IPS-18a (cell line): ENCODE results near the gene EMD.

Source experiments
- H3K27ac ChIP-seq: one replicate; pipeline ENCODE4 v1.5.1; 2013; ENCODE audit warnings: low read length
- H3K27me3 ChIP-seq: one replicate; pipeline ENCODE4 v1.6.1; 2013; ENCODE audit warnings: mild to moderate bottlenecking, low read length; ENCODE audit not compliant: control insufficient read depth, insufficient read depth
- H3K36me3 ChIP-seq: one replicate; pipeline ENCODE4 v1.6.1; 2013; ENCODE audit warnings: low read depth, low read length; ENCODE audit not compliant: control insufficient read depth
- H3K4me1 ChIP-seq: one replicate; pipeline ENCODE4 v1.6.1; 2013; ENCODE audit warnings: low read depth, low read length; ENCODE audit not compliant: control insufficient read depth
- H3K4me3 ChIP-seq: one replicate; pipeline ENCODE4 v1.5.1; 2013; ENCODE audit warnings: low read length
- H3K9ac ChIP-seq: one replicate; pipeline ENCODE4 v1.6.1; 2013; ENCODE audit warnings: mild to moderate bottlenecking, low read length, moderate library complexity
- H3K9me3 ChIP-seq: one replicate; pipeline ENCODE4 v1.6.1; 2013; ENCODE audit warnings: low read depth, low read length; ENCODE audit not compliant: control insufficient read depth

EMD gene

GRCh38 chrX:154401918-154402621 is 23.0 kb downstream of the EMD start:
- Histone ChIP-seq H3K9ac (no peak overlapping the region), H3K36me3 (peaks cover 22% of the 10 kb centered on the region), H3K27ac (no peak overlapping the region), H3K27me3 (no peaks in the 10 kb centered on the region), H3K9me3 (peaks cover 4% of the 10 kb centered on the region), H3K4me1 (no peaks in the 10 kb centered on the region), H3K4me3 (no peak overlapping the region)

GRCh38 chrX:154402622-154403127 is 23.6 kb downstream of the EMD start:
- Histone ChIP-seq H3K4me1 (no peaks in the 10 kb centered on the region), H3K9ac (no peak overlapping the region), H3K27me3 (no peaks in the 10 kb centered on the region), H3K27ac (no peak overlapping the region), H3K36me3 (peaks cover 22% of the 10 kb centered on the region), H3K4me3 (no peak overlapping the region), H3K9me3 (peaks cover 4% of the 10 kb centered on the region)

GRCh38 chrX:154403192-154403591 is 24.1 kb downstream of the EMD start:
- Histone ChIP-seq H3K4me1 (no peaks in the 10 kb centered on the region), H3K36me3 (peaks cover 22% of the 10 kb centered on the region), H3K9me3 (peaks cover 4% of the 10 kb centered on the region), H3K27me3 (no peaks in the 10 kb centered on the region), H3K4me3 (no peak overlapping the region), H3K9ac (no peak overlapping the region), H3K27ac (no peak overlapping the region)

- Histone ChIP-seq H3K9me3 (peaks cover 4% of the 10 kb centered on the region), H3K4me3 (no peak overlapping the region), H3K27ac (no peak overlapping the region), H3K36me3 (peaks cover 22% of the 10 kb centered on the region), H3K4me1 (no peaks in the 10 kb centered on the region), H3K27me3 (no peaks in the 10 kb centered on the region), H3K9ac (no peak overlapping the region)
These were observed 24.8 kb downstream of the EMD start for GRCh38 chrX:154403858-154404257.

GRCh38 chrX:154404625-154405192 is 25.6 kb downstream of the EMD start:
- H3K27me3 ChIP-seq: no peaks in the 10 kb centered on the region
- no peaks in the 10 kb centered on the region for H3K9me3 ChIP-seq
- peaks cover 13% of the 10 kb centered on the region for H3K36me3 ChIP-seq
- H3K27ac ChIP-seq: no peak overlapping the region
- no peak overlapping the region for H3K4me3 ChIP-seq
- no peaks in the 10 kb centered on the region for H3K4me1 ChIP-seq
- H3K9ac ChIP-seq: no peak overlapping the region

GRCh38 chrX:154408659-154409221 is 29.6 kb downstream of the EMD start:
- H3K27ac ChIP-seq: no peak overlapping the region
- no peaks in the 10 kb centered on the region for H3K36me3 ChIP-seq
- no peaks in the 10 kb centered on the region for H3K9me3 ChIP-seq
- no peak overlapping the region for H3K4me3 ChIP-seq
- no peaks in the 10 kb centered on the region for H3K4me1 ChIP-seq
- no peaks in the 10 kb centered on the region for H3K27me3 ChIP-seq
- no peak overlapping the region for H3K9ac ChIP-seq

GRCh38 chrX:154409222-154409871 is 30.3 kb downstream of the EMD start, which contains the start of gene DNASE1L1:
DNASE1L1 (minus strand) TSS chrX:154409254; CDS start chrX:154405568, 3,686 bp downstream.
- H3K4me1 ChIP-seq: no peaks in the 10 kb centered on the region
- H3K4me3 ChIP-seq: peak within 1 kb of the TSS; percentile 33
- H3K9ac ChIP-seq: no peak within 1 kb of the TSS
- H3K27ac ChIP-seq: no peak within 1 kb of the TSS
- H3K27me3 ChIP-seq: no peaks in the 10 kb centered on the region
- H3K9me3 ChIP-seq: no peaks in the 10 kb centered on the region
- no peaks in the 10 kb centered on the region for H3K36me3 ChIP-seq

GRCh38 chrX:154411981-154412340 is 32.9 kb downstream of the EMD start:
- Histone ChIP-seq H3K36me3 (no peaks in the 10 kb centered on the region), H3K4me3 (peak overlapping the region; percentile 63), H3K4me1 (no peaks in the 10 kb centered on the region), H3K9me3 (peaks cover 3% of the 10 kb centered on the region), H3K9ac (peak overlapping the region; percentile 59), H3K27ac (no peak overlapping the region), H3K27me3 (no peaks in the 10 kb centered on the region)

- Histone ChIP-seq H3K4me1 (no peaks in the 10 kb centered on the region), H3K4me3 (peak overlapping the region; percentile 63), H3K27ac (no peak overlapping the region), H3K36me3 (no peaks in the 10 kb centered on the region), H3K9me3 (peaks cover 3% of the 10 kb centered on the region), H3K27me3 (no peaks in the 10 kb centered on the region), H3K9ac (no peak overlapping the region)
These were observed 33.4 kb downstream of the EMD start for GRCh38 chrX:154412468-154412867.

GRCh38 chrX:154413142-154413541 is 34.0 kb downstream of the EMD start:
- Histone ChIP-seq H3K36me3 (no peaks in the 10 kb centered on the region), H3K4me3 (no peak overlapping the region), H3K4me1 (no peaks in the 10 kb centered on the region), H3K27me3 (no peaks in the 10 kb centered on the region), H3K27ac (no peak overlapping the region), H3K9ac (no peak overlapping the region), H3K9me3 (peaks cover 3% of the 10 kb centered on the region)

- no peak overlapping the region for H3K27ac ChIP-seq
- no peaks in the 10 kb centered on the region for H3K4me1 ChIP-seq
- H3K9ac ChIP-seq: no peak overlapping the region
- no peak overlapping the region for H3K4me3 ChIP-seq
- no peaks in the 10 kb centered on the region for H3K27me3 ChIP-seq
- H3K9me3 ChIP-seq: peaks cover 11% of the 10 kb centered on the region
- H3K36me3 ChIP-seq: no peaks in the 10 kb centered on the region
These were observed 38.1 kb downstream of the EMD start for GRCh38 chrX:154417157-154417556.
